Stimulated activated CD4-positive, alpha-beta T cell treated with anti-CD3 and anti-CD28 coated beads, TNF-alpha, amount 100 ng/mL, for 4 hours (primary cell): ENCODE data around the gene HSD3B7.
"Not testable (repeated sequence)": the region's sequence is repeated elsewhere in the genome, so short reads cannot be mapped to it uniquely, and the experiment has no call there.

Experiments
- DNase-seq, 3 experiments: peaks; one replicate each; pipeline ENCODE4 v3.0.0-alpha.2; 2020; ENCODE audit warnings: low read depth in 3 of 3

Gene HSD3B7

GRCh38 chr16:31000671-31001382 lies 15.8 kb downstream of the HSD3B7 start:
- DNase-seq, result no peak

- no peak for DNase-seq
Measured at GRCh38 chr16:31001507-31002249, 16.7 kb downstream of the HSD3B7 start.

GRCh38 chr16:31002250-31002700 lies 17.3 kb downstream of the HSD3B7 start:
- DNase-seq, result no peak

- DNase-seq, result no peak
Measured at GRCh38 chr16:31002862-31003341, 17.9 kb downstream of the HSD3B7 start.

- no peak for DNase-seq
Measured at GRCh38 chr16:31003744-31004143, 18.7 kb downstream of the HSD3B7 start.

- no peak for DNase-seq
Measured at GRCh38 chr16:31004658-31005057, 19.7 kb downstream of the HSD3B7 start.

- no peak for DNase-seq
Measured at GRCh38 chr16:31005350-31006085, 20.5 kb downstream of the HSD3B7 start.

GRCh38 chr16:31006086-31006385 lies 21.0 kb downstream of the HSD3B7 start:
- DNase-seq, result no peak

- no peak for DNase-seq
Measured at GRCh38 chr16:31006589-31006988, 21.6 kb downstream of the HSD3B7 start.

GRCh38 chr16:31007684-31008083 lies 22.7 kb downstream of the HSD3B7 start:
- no peak for DNase-seq

- no peak for DNase-seq
Measured at GRCh38 chr16:31008149-31008548, 23.1 kb downstream of the HSD3B7 start.

- DNase-seq, result no peak
Measured at GRCh38 chr16:31008551-31008950, 23.5 kb downstream of the HSD3B7 start.

GRCh38 chr16:31009120-31009519 lies 24.1 kb downstream of the HSD3B7 start:
- DNase-seq, result no peak

- DNase-seq, result no peak
Measured at GRCh38 chr16:31009894-31010584, 25.0 kb downstream of the HSD3B7 start.

GRCh38 chr16:31010585-31011325 lies 25.7 kb downstream of the HSD3B7 start, which contains the start of gene STX1B:
Gene STX1B (minus strand): TSS chr16:31010638. CDS start chr16:31010396, 242 bp downstream.
- DNase-seq, result peak in 2 of 3 experiments; percentile 24 to 42

- DNase-seq, result not testable (repeated sequence)
Measured at GRCh38 chr16:31011815-31012214, 26.8 kb downstream of the HSD3B7 start.

GRCh38 chr16:31013292-31013691 lies 28.3 kb downstream of the HSD3B7 start:
- not testable (repeated sequence) for DNase-seq

- DNase-seq, result no peak
Measured at GRCh38 chr16:31016018-31016417, 31.0 kb downstream of the HSD3B7 start.

GRCh38 chr16:31017756-31018155 lies 32.7 kb downstream of the HSD3B7 start:
- DNase-seq, result not testable (repeated sequence)

- DNase-seq, result no peak
Measured at GRCh38 chr16:31020536-31020935, 35.5 kb downstream of the HSD3B7 start.
